Midbrain (tissue), 1 donor: ENCODE measurements around the gene STRADA.

ENCODE experiments used
- DNase-seq: peaks from one replicate; lab custom pipeline; 2025; lab: John Stamatoyannopoulos, UW

STRADA gene

GRCh38 chr17:63701456-63701820 is 40.2 kb downstream of the STRADA start:
- no peak for DNase-seq

- peak; percentile 20 for DNase-seq
Observed at GRCh38 chr17:63700528-63701455, 40.8 kb downstream of the STRADA start.

- DNase-seq = no peak
Observed at GRCh38 chr17:63699638-63700527, 41.7 kb downstream of the STRADA start, which contains the start of gene LIMD2. Gene LIMD2, minus strand, starts transcription at chr17:63700125. Its CDS starts 827 bp downstream, at chr17:63699298.

GRCh38 chr17:63698886-63699637 is 42.5 kb downstream of the STRADA start:
- DNase-seq = no peak

GRCh38 chr17:63698381-63698885 is 43.2 kb downstream of the STRADA start:
- DNase-seq = no peak

GRCh38 chr17:63697341-63698286 is 44.0 kb downstream of the STRADA start:
- DNase-seq = no peak

GRCh38 chr17:63696381-63696961 is 45.1 kb downstream of the STRADA start:
- no peak for DNase-seq

GRCh38 chr17:63695889-63696288 is 45.7 kb downstream of the STRADA start:
- DNase-seq = no peak

- no peak for DNase-seq
Observed at GRCh38 chr17:63694950-63695773, 46.4 kb downstream of the STRADA start.

GRCh38 chr17:63694229-63694949 is 47.2 kb downstream of the STRADA start:
- DNase-seq = no peak

GRCh38 chr17:63693411-63694113 is 48.0 kb downstream of the STRADA start:
- DNase-seq = no peak

- no peak for DNase-seq
Observed at GRCh38 chr17:63692195-63692816, 49.3 kb downstream of the STRADA start.

GRCh38 chr17:63689479-63689878 is 52.1 kb downstream of the STRADA start:
- DNase-seq = no peak

GRCh38 chr17:63688396-63689020 is 53.1 kb downstream of the STRADA start:
- DNase-seq = no peak

GRCh38 chr17:63686138-63686685 is 55.4 kb downstream of the STRADA start:
- no peak for DNase-seq

GRCh38 chr17:63685578-63685977 is 56.0 kb downstream of the STRADA start:
- no peak for DNase-seq

- peak; percentile 49 for DNase-seq
Observed at GRCh38 chr17:63685041-63685440, 56.6 kb downstream of the STRADA start.
